Osteoblast (primary cell): Measurements from ENCODE around the gene POLR2A. TPM values are rescaled to one million over a fixed set of nuclear protein-coding genes. Genes with fewer than 3 reads are reported as not detected.

Experiments
- DNase-seq: peaks from one replicate; pipeline ENCODE4 v3.0.0; 2011; ENCODE audit warnings: low spot score, mixed read lengths; ENCODE audit not compliant: insufficient read length; ENCODE audit errors: missing footprints
- H2AFZ ChIP-seq: 2 replicates; pipeline ENCODE4 v1.6.0; 2011; ENCODE audit warnings: mild to moderate bottlenecking, low read length
- H3K27ac ChIP-seq: 2 replicates; pipeline ENCODE4 v1.5.1; 2011; ENCODE audit warnings: mild to moderate bottlenecking, low read depth, low read length, moderate library complexity
- H3K27me3 ChIP-seq: 2 replicates; pipeline ENCODE4 v1.6.0; 2012; ENCODE audit warnings: mild to moderate bottlenecking, control low read depth, inconsistent platforms, low read length, moderate library complexity; ENCODE audit not compliant: insufficient read depth
- H3K36me3 ChIP-seq: 2 replicates; pipeline ENCODE4 v1.5.1; 2011; ENCODE audit warnings: mild to moderate bottlenecking, low read length, control low read depth, moderate library complexity; ENCODE audit not compliant: insufficient read depth
- H3K4me1 ChIP-seq: 2 replicates; pipeline ENCODE4 v1.5.1; 2011; ENCODE audit warnings: mild to moderate bottlenecking, low read length, control low read depth, moderate library complexity; ENCODE audit not compliant: insufficient read depth
- H3K4me2 ChIP-seq: 2 replicates; pipeline ENCODE4 v1.6.0; 2011; ENCODE audit warnings: mild to moderate bottlenecking, low read length; ENCODE audit not compliant: insufficient read depth
- H3K4me3 ChIP-seq: fragments of 200-600 bp; sonication (generic); 3 replicates; pipeline ENCODE4 v1.5.1; 2012; ENCODE audit warnings: mild to moderate bottlenecking, low read length, inconsistent platforms; ENCODE audit not compliant: insufficient read depth
- H3K79me2 ChIP-seq: 2 replicates; pipeline ENCODE4 v1.6.0; 2012; ENCODE audit warnings: mild to moderate bottlenecking, low read length, control low read depth, inconsistent platforms; ENCODE audit not compliant: insufficient read depth
- H3K9me3 ChIP-seq: 2 replicates; pipeline ENCODE4 v1.5.1; 2011; ENCODE audit warnings: low read depth, low read length, control low read depth
- H4K20me1 ChIP-seq: 2 replicates; pipeline ENCODE4 v1.6.0; 2012; ENCODE audit warnings: mild to moderate bottlenecking, low read length, control low read depth; ENCODE audit not compliant: insufficient read depth
- CTCF ChIP-seq: IDR thresholded peaks from 2 replicates; pipeline ENCODE4 v1.5.1; 2011; ENCODE audit warnings: mild to moderate bottlenecking, low read depth, low read length, moderate library complexity; ENCODE audit errors: extremely low read depth
- total RNA-seq: library from RNA; depleted of rRNA; stranded (reverse); fragments of >200 nt; gene quantifications from 2 replicates; pipeline ENCODE4 v1.2.3, GENCODE V29; 2012

The POLR2A gene
- total RNA-seq, 1 donor: 95.9 TPM

- H3K4me1 ChIP-seq: peaks cover 10% of the 10 kb centered on the region
- peaks cover 40% of the 10 kb centered on the region for H4K20me1 ChIP-seq
- no peaks in the 10 kb centered on the region for H3K9me3 ChIP-seq
- no peak for TF ChIP-seq CTCF
- peaks cover 57% of the 10 kb centered on the region for H3K79me2 ChIP-seq
- no peak for DNase-seq
- no peak overlapping the region for H3K4me2 ChIP-seq
- peak overlapping the region; percentile 48 for H3K27ac ChIP-seq
- no peak overlapping the region for H3K4me3 ChIP-seq
- peaks cover 30% of the 10 kb centered on the region for H3K36me3 ChIP-seq
- no peaks in the 10 kb centered on the region for H3K27me3 ChIP-seq
- no peak overlapping the region for H2AFZ ChIP-seq
Measured at GRCh38 chr17:7466318-7466638, 17.9 kb upstream of the POLR2A start.

- H3K79me2 ChIP-seq: peaks cover 62% of the 10 kb centered on the region
- no peak overlapping the region for H2AFZ ChIP-seq
- H3K36me3 ChIP-seq: peaks cover 30% of the 10 kb centered on the region
- peak; percentile 97 for DNase-seq
- no peak overlapping the region for H3K4me3 ChIP-seq
- peaks cover 45% of the 10 kb centered on the region for H4K20me1 ChIP-seq
- H3K27me3 ChIP-seq: no peaks in the 10 kb centered on the region
- H3K4me1 ChIP-seq: peaks cover 10% of the 10 kb centered on the region
- TF ChIP-seq CTCF: no peak
- no peaks in the 10 kb centered on the region for H3K9me3 ChIP-seq
- peak overlapping the region; percentile 23 for H3K4me2 ChIP-seq
- H3K27ac ChIP-seq: peak overlapping the region; percentile 48
Measured at GRCh38 chr17:7466639-7467341, 17.4 kb upstream of the POLR2A start.

- Histone ChIP-seq H3K36me3 (peaks cover 27% of the 10 kb centered on the region), H3K79me2 (peaks cover 69% of the 10 kb centered on the region), H3K9me3 (no peaks in the 10 kb centered on the region), H3K27ac (peak overlapping the region; percentile 48), H2AFZ (no peak overlapping the region), H3K4me1 (peaks cover 10% of the 10 kb centered on the region), H3K4me2 (no peak overlapping the region), H4K20me1 (peaks cover 48% of the 10 kb centered on the region), H3K27me3 (no peaks in the 10 kb centered on the region), H3K4me3 (no peak overlapping the region)
- peak; percentile 62 for DNase-seq
- TF ChIP-seq CTCF: no peak
Measured at GRCh38 chr17:7467498-7467897, 16.7 kb upstream of the POLR2A start.

GRCh38 chr17:7468290-7468689 lies 15.9 kb upstream of the POLR2A start:
- Histone ChIP-seq H3K36me3 (peaks cover 19% of the 10 kb centered on the region), H3K4me2 (no peak overlapping the region), H3K9me3 (no peaks in the 10 kb centered on the region), H3K79me2 (peaks cover 75% of the 10 kb centered on the region), H3K4me1 (peaks cover 10% of the 10 kb centered on the region), H3K27me3 (no peaks in the 10 kb centered on the region), H3K27ac (no peak overlapping the region), H4K20me1 (peaks cover 48% of the 10 kb centered on the region), H2AFZ (no peak overlapping the region), H3K4me3 (no peak overlapping the region)
- TF ChIP-seq CTCF: no peak
- peak; percentile 55 for DNase-seq
